Measurements from ENCODE around the gene FCGR2B.
"Not testable (repeated sequence)": the region's sequence is repeated elsewhere in the genome, so short reads cannot be mapped to it uniquely, and the experiment has no call there.

DNA sequence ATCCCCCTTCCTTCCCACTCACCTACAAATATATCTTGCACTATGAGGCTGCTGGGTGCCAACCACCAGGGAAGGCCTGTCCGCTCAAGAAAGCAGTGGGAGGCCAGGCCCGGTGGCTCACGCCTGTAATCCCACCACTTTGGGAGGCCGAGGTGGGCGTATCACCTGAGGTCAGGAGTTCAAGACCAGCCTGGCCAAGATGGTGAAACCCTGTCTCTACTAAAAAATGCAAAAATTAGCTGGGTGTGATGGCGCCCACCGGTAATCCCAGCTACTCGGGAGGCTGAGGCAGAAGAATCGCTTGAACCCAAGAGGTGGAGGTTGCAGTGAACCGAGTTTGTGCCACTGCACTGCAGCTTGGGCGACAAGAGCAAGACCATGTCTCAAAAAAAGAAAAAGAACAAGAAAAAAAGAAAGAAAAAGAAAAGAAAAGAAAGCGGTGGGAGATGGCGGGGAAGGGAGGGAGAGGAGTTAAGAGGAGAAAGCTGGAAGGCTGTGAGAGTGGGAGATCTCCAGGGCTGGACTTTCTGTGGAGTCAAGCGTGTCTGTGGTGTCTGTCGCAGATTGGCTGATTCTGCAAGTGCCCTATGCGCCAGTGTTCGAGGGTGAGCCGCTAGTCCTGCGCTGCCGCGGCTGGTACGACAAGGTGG, 62.4 kb downstream of the FCGR2B start:
- TF ChIP-seq YY1 (IDR thresholded peaks at IDR 0.05; ENCODE audit: low read depth); POLR2AphosphoS5 (IDR thresholded peaks at IDR 0.05; ENCODE audit: low read depth, low read length); JUND (IDR thresholded peaks at IDR 0.05); RXRA (IDR thresholded peaks at IDR 0.05; ENCODE audit: borderline replicate concordance, low read depth): not testable (repeated sequence)
- TF ChIP-seq, protein P1, sequence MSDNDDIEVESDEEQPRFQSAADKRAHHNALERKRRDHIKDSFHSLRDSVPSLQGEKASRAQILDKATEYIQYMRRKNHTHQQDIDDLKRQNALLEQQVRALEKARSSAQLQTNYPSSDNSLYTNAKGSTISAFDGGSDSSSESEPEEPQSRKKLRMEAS (IDR thresholded peaks at IDR 0.05; ENCODE audit: low read depth), result not testable (repeated sequence)
- TF ChIP-seq, protein P2, sequence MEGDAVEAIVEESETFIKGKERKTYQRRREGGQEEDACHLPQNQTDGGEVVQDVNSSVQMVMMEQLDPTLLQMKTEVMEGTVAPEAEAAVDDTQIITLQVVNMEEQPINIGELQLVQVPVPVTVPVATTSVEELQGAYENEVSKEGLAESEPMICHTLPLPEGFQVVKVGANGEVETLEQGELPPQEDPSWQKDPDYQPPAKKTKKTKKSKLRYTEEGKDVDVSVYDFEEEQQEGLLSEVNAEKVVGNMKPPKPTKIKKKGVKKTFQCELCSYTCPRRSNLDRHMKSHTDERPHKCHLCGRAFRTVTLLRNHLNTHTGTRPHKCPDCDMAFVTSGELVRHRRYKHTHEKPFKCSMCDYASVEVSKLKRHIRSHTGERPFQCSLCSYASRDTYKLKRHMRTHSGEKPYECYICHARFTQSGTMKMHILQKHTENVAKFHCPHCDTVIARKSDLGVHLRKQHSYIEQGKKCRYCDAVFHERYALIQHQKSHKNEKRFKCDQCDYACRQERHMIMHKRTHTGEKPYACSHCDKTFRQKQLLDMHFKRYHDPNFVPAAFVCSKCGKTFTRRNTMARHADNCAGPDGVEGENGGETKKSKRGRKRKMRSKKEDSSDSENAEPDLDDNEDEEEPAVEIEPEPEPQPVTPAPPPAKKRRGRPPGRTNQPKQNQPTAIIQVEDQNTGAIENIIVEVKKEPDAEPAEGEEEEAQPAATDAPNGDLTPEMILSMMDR (IDR thresholded peaks at IDR 0.05), result not testable (repeated sequence)

All from SK-N-SH (cell line).